Kasumi-1 (cell line): ENCODE results near the gene IER5L.
"Not testable (repeated sequence)": the region's sequence is repeated elsewhere in the genome, so short reads cannot be mapped to it uniquely, and the experiment has no call there.

Experiments
- DNase-seq, 2 experiments: peaks; one replicate each; lab custom pipeline; 2025; lab: John Stamatoyannopoulos, UW

IER5L gene

DNA sequence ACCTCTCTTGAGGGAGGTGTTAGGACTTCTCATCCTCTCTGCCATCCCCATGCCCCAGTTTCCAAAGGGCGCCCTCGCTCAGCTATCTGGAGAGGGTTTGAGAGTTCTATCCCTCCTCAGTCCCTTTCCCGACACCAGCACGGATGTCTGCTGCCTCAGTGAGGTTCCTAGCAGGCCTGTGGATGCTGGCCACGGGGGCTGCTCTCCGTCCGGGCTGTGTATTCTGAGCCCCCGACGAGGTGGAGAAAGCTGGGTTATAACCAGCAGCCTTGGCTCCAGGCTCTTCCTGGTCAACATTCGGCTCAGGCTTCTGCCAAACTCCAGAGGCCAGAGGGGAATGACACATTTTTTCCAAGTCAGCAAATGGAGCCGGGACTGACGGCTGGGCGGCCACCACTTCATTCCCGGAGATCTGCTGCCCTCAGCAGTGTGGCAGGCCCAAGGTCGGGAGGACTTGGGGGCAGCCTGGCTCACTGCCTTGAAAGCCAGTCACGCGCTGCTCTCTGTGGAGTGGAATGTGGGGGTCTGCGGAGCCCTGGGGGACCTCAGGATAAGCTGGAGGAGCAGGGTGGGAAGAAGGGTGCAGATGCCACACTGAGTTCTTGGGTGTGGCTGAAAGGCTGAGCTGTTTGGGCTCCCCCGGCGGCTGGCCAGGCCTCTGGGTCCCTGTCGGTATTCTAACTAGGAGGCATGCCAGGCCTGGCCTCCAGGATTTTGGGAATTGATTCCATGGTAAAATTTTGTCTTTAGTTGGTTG is 39.4 kb downstream of the IER5L start:
- DNase-seq: no peak

DNA sequence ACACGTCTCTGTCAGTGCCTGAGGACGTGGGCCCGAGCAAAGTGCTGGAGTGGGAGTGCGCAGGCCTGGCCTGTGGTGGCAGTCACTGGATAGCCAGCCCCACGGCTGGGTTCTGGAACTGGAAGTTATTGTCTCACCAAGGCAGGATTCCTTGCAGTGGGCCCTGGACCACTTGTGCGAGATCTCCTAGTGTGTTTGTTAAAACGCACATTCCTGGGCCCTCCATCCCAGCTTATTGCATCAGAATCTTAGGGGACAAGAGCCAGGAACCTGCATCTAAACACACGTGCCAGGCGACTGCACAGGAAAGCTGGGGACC is 40.0 kb downstream of the IER5L start:
- no peak for DNase-seq

DNA sequence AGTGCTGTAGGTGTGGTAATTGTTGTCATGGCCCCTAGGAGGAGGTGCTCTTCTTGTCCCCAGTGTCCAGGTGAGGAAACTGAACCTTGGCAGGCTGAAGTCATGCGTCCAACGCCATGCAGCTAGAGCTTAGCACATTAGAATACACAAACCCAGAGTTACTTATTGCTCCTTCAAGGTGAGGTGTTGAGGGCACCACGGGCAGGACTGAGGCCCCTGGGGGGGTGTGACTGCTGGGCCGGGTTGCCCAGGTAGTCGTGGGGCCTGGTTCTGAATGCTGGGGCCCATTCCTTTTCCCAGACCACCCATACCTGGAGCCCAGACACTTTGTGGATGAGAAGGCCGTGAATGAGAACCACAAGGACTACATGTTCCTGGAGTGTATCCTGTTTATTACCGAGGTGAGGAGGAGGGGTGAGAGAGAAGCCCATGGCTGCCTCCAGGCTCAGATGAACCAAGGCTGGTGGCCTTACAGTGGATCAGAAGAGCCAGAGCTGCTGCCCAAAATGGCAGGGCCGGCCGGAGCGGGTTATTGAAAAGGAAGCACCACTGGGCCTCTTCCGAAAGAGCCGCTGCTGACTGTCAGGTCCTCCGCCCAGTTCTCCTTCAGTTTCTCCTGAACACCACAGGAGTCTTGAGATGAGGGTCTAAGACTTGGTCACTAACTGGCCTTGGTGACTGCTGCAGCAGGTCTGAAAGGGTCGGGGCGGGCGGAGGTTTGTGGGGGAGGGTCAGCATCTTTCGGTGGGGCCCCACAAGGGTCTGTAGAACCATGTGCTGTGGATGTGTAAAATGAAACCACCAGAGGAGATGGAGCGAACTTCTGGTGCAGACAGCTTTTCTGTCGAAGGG is 40.5 kb downstream of the IER5L start:
- DNase-seq: no peak

DNA sequence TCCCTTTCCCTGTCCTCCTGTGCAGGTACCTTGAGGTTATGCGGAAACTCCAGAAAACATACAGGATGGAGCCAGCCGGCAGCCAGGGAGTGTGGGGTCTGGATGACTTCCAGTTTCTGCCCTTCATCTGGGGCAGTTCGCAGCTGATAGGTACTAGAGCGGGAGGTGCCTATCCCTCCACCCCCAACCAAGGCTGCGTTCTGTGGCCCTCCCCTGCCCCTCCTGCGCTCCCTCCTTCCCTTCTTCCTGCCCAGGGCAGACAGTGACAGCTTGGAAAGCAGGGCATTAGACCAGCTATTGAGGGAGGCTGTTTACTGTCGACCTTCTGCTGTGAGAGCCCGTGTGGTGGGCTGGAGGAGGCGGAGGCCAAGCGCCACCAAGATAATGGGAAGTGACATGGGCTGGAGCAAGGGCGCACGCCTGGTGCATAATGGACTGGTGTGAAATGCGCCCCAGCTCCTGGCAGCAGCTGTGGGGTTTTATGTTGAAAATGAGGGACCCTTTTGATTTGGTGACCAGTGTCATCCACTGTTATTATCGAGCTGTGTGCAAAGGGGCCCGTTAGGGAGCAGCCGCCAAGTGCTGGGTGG is 41.5 kb downstream of the IER5L start:
- no peak for DNase-seq

DNA sequence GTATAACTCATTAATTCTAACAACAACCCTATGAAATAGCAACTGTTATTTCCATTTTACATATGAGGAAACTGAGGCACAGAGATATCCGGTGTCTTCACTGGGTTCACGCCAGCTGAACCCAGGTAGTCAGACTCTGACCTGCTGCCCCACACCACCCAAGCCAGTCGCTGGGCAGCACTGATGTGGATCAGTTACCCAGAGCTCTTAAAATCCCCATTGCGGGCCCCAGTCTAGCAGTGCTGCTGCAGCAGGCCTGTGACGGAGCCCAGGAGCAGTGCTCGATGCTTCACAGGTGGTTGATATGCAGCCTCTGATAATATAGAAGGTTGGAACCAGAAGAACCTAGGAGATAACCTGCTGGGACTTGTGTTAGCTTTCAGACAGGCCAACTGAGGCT is 42.6 kb downstream of the IER5L start:
- DNase-seq: no peak

DNA sequence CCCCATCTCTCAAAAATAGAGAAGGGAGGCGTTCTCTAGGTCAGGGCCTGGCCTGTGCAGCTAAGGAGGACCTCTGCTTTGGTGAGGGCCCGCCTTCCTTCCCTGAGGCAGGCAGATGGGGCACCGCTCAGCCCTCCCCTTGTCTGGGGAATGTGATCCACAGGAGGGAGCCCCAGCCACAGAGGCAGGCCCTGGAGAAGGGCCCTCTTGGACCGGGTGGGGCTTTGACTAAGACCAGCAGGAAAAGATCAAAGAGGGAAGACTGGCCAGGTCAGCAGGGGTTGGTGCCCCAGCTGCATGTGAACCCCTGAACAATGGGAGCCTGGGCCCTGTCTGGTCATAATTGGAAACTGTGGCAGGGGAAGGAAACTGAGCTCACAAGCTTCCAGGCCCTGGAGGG is 45.0 kb downstream of the IER5L start:
- DNase-seq: no peak

DNA sequence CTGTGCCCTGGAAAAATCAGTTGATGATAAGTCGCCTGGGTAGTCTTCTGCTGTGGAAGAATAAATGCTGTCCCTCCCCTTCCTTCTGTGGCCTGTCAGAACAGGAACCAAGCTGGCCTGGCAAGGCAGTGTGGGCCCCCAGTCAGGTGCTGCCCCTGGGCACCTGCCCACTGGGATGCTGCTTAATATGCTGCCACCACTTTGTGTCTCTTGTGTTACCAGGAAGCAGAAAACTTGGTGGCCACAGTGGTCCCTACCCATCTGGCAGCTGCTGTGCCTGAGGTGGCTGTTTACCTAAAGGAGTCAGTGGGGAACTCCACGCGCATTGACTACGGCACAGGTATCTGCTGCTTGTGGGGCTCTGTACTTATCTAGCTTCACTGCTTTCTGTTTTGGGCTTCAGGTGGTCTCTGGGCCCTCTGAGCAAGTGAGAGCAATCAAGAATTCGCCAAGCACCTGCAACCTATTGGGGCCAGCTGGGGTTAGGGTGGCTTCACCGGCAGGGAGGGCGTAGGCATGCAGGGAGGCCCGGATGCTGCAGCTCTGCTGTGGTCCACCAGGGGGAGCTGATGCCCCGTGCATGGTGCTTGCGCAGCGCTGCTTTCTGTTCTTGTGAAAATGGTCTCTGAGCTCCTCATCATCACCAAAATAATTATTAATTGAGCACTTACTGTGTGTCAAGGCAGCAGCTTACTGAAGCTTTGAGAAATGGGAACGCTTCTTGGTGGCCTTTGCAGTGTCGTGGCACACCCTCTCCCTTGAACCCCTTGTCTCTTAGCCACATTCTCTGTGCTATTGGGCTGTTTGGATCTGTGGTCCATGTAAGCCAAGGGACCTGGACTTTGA is 46.5 kb downstream of the IER5L start:
- DNase-seq: peak; percentile 61 to 68

DNA sequence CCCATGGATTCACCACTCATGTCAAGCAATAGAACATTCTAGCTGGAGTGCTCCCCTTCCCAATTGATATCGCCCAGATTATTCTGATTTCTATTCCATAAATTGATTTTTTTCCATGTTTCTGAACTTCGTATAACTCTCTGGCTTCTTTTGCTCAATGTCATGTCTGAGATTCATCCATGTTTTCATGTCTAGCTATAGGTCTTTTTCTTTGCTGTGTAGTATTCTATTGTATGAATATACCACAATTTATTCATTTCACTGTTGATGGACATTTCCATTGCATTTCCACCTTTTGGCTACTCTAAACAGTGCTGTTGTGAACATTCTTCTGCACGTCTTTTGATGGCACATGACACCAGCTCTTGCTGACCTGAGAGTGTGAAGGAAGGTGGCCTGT is 47.3 kb downstream of the IER5L start:
- DNase-seq: no peak

DNA sequence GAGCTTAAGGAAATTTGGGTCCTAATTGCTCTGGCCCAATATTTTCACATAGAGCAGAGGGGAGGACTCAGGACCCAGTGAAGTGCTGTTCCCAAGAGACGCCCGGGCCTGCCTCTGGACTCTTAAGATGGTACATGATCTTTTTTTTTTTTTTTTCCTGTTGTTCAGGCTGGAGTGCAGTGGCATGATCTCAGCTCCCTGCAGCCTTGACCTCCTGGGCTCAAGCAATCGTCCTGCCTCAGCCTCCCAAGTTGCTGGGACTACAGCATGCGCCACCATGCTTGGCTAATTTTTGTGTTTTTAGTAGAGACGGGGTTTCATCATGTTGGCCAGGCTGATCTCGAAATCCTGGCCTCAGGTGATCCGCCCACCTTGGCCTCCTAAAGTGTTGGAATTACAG is 47.8 kb downstream of the IER5L start:
- DNase-seq: not testable (repeated sequence)

DNA sequence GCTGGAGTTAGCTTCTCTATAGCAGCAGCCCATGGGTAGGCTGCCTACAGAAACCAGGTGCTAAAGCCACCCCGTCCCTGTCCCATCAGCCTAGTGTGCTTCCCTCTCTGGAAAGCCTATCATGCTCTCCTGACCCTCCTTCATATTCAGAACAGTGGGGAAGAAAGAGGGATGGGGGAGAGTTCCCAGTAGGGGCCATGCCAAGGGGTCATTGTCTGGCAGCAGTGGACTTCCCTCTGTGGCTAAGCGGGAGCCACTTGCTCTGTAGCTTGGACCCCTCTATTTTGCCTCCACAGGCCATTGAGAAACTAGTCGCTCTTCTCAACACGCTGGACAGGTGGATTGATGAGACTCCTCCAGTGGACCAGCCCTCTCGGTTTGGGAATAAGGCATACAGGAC is 49.4 kb downstream of the IER5L start:
- no peak for DNase-seq

DNA sequence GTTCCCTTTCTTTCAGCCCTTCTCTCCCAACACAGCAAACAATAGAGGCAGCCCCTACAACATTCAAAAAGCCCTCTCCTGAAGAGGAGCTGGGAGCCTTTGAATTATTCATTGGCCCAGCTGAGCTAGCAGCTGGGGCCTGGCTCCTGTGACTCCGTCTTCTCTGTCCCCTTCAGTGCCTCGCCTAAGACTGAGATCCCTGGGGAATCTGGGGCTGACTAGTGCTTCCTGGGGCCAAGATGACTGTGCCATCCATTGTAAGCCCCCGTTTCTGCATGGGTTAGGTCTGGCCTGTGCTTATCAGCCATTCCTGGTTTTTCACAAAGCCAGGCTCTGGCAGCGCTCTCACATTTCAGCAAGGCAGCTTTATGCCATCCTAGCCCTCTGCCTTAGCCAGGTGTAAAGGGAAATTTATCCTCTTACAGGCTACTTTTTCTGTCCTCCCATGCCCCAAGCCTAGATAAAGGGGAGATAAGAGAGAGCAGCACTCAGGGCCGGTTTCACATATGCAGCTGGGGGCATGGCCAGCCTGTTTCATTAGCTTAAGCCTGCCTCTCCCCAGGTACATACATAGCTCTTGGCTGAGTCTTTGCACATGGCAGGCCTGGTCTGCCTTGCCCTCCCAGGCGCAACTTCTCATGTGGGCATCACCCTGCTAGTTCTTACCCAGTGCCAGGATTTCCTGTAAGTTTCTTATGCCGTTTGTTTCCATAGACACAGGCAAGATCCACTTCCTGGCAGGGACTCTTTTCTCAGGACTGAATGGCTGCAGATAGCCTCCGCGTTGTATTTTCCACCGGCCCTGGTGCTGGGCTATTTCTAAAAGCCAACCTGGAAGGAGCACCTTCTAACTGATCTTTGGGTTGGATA is 51.1 kb downstream of the IER5L start:
- DNase-seq: no peak
